Sigmoid colon (tissue), 7 donors: ENCODE results near the gene CEP70. TPM values are rescaled to one million over a fixed set of nuclear protein-coding genes. Genes with fewer than 3 reads are reported as not detected.

ENCODE experiments used
- DNase-seq: peaks from one replicate; pipeline ENCODE4 v3.0.0-alpha.2; 2019
- H3K27ac ChIP-seq, 4 donors: fragments of 200-600 bp; sonication (generic); one replicate each; pipeline ENCODE4 v1.5.1; 2016 to 2019; ENCODE audit warnings: mild to moderate bottlenecking in 1 of 4
- H3K27me3 ChIP-seq, 3 donors: fragments of 200-600 bp; sonication (generic); one replicate each; pipeline ENCODE4 v1.5.1; 2019; ENCODE audit warnings: mild to moderate bottlenecking in 1 of 3
- H3K36me3 ChIP-seq, 4 donors: fragments of 200-600 bp; sonication (generic); one replicate each; pipeline ENCODE4 v1.5.1; 2016 to 2019
- H3K4me1 ChIP-seq, 4 donors: fragments of 200-600 bp; sonication (generic); one replicate each; pipeline ENCODE4 v1.5.1; 2017 to 2019
- H3K4me3 ChIP-seq, 4 donors: fragments of 200-600 bp; sonication (generic); one replicate each; pipeline ENCODE4 v1.5.1; 2017 to 2019; ENCODE audit warnings: mild to moderate bottlenecking in 2 of 4, moderate library complexity in 1 of 4
- H3K9me3 ChIP-seq, 4 donors: fragments of 200-600 bp in 3 of 4; sonication (generic) in 3 of 4; one replicate each; pipeline versions ENCODE4 v1.5.1 to v1.6.1; 2013 to 2019
- EP300 ChIP-seq, 4 donors: sonication (generic); formaldehyde crosslinking; IDR thresholded peaks; one replicate each; pipeline ENCODE4 v1.6.1; 2017; ENCODE audit warnings: antibody characterized with exemption in 4 of 4
- POLR2A ChIP-seq, 2 donors: fragments of 450-650 bp; IDR thresholded peaks; one replicate each; pipeline ENCODE4 v1.6.1; 2016; ENCODE audit warnings: antibody characterized with exemption in 2 of 2, mild to moderate bottlenecking in 2 of 2, moderate library complexity in 2 of 2
- POLR2AphosphoS5 ChIP-seq, 4 donors: sonication (generic); formaldehyde crosslinking; IDR thresholded peaks; one replicate each; pipeline ENCODE4 v1.6.1; 2017; ENCODE audit warnings: antibody characterized with exemption in 4 of 4
- WGBS, 2 donors: extraction: QIAGEN DNeasy Blood & Tissue Kit; methylation state at CpG; one replicate each; pipeline ENCODE4 v1.1.7; 2013; 5-methylcytosine and 5-hydroxymethylcytosine counted together
- intact Hi-C: fragments of 100-400 bp; cut with DNase I; formaldehyde crosslinking; loops from one replicate; pipeline ENCODE4 v1.15.1; 2023
- polyA plus RNA-seq, 3 donors: library from polyadenylated mRNA; stranded (reverse); fragments of 200-250 nt; gene quantifications; one replicate each; pipeline ENCODE4 v1.2.3, GENCODE V29; 2013
- total RNA-seq, 4 donors: library from RNA; depleted of rRNA; stranded (reverse); fragments of >200 nt; gene quantifications; one replicate each; pipeline ENCODE4 v1.1.0, GENCODE V29; 2016
- TF ChIP-seq, protein P1 (sequence below), 4 experiments: fragments of 450-650 bp in 3 of 4; fragments of 200-600 bp in 1 of 4; IDR thresholded peaks; one replicate each; pipeline ENCODE4 v1.5.1; 2016 to 2019; ENCODE audit warnings: antibody characterized with exemption in 4 of 4, mild to moderate bottlenecking in 3 of 4, moderate library complexity in 2 of 4
- donor health status: healthy with polysubstance abuse.
- donor health status: Bipolar disorder and iron deficiency.
- donor health status: healthy.

CEP70 gene
- total and polyA plus RNA-seq, 7 donors: 12.0 to 77.2 (median 42.6) TPM

DNA sequence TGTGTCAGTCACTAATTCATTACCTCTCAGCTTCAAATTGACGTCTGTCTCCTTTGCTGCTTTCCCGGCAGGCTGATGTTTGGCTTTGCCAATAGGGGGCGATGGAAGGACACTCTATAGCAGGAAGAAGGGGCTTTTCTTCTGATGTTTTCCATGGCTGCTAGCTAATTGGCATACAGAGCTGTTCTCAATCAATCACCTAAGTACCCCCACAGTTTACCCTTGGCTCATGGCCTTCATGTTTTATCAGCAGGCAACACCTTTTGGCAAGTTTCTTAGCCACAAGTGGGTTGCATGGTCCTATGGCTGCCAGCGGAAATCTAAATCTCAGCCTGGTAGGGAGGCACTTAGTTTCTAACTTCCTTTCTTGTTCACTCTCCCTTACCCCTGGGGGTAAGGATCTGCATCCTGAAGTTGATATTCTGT, 114.6 kb downstream of the CEP70 start:
- H3K4me1 ChIP-seq: no peaks in the 10 kb centered on the region
- H3K27ac ChIP-seq: no peak overlapping the region
- DNase-seq: no peak
- intact Hi-C loops: no loop called here
- TF ChIP-seq EP300 (IDR thresholded peaks at IDR 0.05): no peak
- no peak for TF ChIP-seq POLR2AphosphoS5 (IDR thresholded peaks at IDR 0.05)
- TF ChIP-seq POLR2A (IDR thresholded peaks at IDR 0.05): no peak
- TF ChIP-seq, protein P1, sequence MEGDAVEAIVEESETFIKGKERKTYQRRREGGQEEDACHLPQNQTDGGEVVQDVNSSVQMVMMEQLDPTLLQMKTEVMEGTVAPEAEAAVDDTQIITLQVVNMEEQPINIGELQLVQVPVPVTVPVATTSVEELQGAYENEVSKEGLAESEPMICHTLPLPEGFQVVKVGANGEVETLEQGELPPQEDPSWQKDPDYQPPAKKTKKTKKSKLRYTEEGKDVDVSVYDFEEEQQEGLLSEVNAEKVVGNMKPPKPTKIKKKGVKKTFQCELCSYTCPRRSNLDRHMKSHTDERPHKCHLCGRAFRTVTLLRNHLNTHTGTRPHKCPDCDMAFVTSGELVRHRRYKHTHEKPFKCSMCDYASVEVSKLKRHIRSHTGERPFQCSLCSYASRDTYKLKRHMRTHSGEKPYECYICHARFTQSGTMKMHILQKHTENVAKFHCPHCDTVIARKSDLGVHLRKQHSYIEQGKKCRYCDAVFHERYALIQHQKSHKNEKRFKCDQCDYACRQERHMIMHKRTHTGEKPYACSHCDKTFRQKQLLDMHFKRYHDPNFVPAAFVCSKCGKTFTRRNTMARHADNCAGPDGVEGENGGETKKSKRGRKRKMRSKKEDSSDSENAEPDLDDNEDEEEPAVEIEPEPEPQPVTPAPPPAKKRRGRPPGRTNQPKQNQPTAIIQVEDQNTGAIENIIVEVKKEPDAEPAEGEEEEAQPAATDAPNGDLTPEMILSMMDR (IDR thresholded peaks at IDR 0.05): peak in 1 of 4 experiments; percentile 23
- no peaks in the 10 kb centered on the region for H3K27me3 ChIP-seq
- H3K9me3 ChIP-seq: no peaks in the 10 kb centered on the region
- no peak overlapping the region for H3K4me3 ChIP-seq
- peaks cover 0 to 15% (median 0%) of the 10 kb centered on the region in 4 donors for H3K36me3 ChIP-seq
- 36 to 44% methylated on average over 4 of the region's 4 CpGs for WGBS, 2 donors

DNA sequence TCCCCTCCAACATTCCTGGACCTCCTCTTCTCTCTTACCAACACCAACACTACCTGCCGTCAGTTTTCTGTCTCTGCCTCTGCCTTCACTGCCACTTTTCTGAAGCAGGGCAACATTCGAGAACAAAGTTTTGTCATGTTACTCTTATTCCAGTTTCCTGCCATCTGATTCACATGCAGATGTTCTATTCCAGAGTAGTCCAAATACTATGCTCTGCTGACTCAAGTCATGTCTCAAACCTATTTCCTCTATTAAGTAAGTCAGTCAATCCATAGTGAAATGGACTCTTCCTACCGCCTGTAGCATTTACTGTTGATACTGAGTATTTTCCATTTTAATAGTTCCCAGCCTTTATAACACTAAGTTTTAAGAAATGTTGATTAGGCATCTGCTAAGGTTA, 116.3 kb downstream of the CEP70 start:
- Histone ChIP-seq H3K27me3 (no peaks in the 10 kb centered on the region), H3K4me1 (peaks cover 0 to 3% (median 0%) of the 10 kb centered on the region in 4 donors), H3K4me3 (no peak overlapping the region), H3K9me3 (no peaks in the 10 kb centered on the region), H3K27ac (no peak overlapping the region), H3K36me3 (peaks cover 0 to 15% (median 0%) of the 10 kb centered on the region in 4 donors)
- no peak for DNase-seq
- TF ChIP-seq, protein P1 (IDR thresholded peaks at IDR 0.05): no peak
- no peak for TF ChIP-seq POLR2AphosphoS5 (IDR thresholded peaks at IDR 0.05)
- TF ChIP-seq EP300 (IDR thresholded peaks at IDR 0.05): no peak
- TF ChIP-seq POLR2A (IDR thresholded peaks at IDR 0.05): no peak
- WGBS, 2 donors: 96 to 98% methylated on average over 3 of the region's 3 CpGs
- intact Hi-C loops: no loop called here

DNA sequence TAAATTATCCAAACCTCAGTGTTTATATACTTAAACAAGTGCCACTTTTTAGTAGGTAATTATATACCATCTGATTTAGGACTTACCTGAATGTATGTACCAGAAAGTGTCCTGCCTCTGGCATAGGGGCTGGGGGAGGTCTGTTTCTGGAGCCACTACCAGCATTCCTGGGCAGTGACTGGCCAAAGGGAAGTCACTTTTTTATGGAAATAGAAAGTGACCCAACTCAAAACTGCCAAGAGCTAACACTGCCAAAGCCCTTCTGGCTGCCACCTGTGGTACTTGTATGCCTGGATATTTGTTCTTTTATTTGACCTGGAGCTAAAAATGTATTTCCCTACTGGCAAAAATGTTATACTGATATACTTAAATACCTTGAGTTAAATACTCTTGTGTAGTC, 116.9 kb downstream of the CEP70 start:
- TF ChIP-seq POLR2AphosphoS5 (IDR thresholded peaks at IDR 0.05): no peak
- no peak for TF ChIP-seq EP300 (IDR thresholded peaks at IDR 0.05)
- no peak for TF ChIP-seq POLR2A (IDR thresholded peaks at IDR 0.05)
- TF ChIP-seq, protein P1 (IDR thresholded peaks at IDR 0.05): no peak
- intact Hi-C loops: no loop called here
- no peaks in the 10 kb centered on the region for H3K9me3 ChIP-seq

DNA sequence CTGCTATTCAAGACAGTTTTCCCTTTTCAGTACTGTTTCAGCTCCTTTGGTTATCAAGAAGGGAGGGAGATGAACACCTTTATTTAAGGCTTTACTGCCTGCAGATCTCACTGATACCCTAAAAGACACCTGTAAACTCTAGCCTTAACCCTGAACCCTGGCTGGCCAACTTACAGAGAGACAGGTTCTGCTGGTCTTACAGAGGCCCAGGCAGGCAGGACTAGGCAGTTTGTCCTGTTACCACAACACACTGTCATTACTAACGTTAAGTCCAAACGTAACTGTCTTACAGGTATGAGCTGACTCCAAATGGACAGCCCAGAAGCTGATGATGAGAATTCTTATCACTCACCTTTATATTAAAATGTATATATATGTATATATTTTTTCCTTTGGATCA, 117.5 kb downstream of the CEP70 start:
- Histone ChIP-seq H3K27ac (no peak overlapping the region), H3K4me3 (no peak overlapping the region), H3K36me3 (peaks cover 0 to 15% (median 0%) of the 10 kb centered on the region in 4 donors), H3K4me1 (peaks cover 0 to 7% (median 3%) of the 10 kb centered on the region in 4 donors), H3K9me3 (no peaks in the 10 kb centered on the region), H3K27me3 (no peaks in the 10 kb centered on the region)
- intact Hi-C loops: no loop called here
- WGBS, 2 donors: 92 to 95% methylated on average over 2 of the region's 2 CpGs
- DNase-seq: no peak
- TF ChIP-seq, protein P1 (IDR thresholded peaks at IDR 0.05): no peak
- TF ChIP-seq POLR2A (IDR thresholded peaks at IDR 0.05) (no peak), POLR2AphosphoS5 (IDR thresholded peaks at IDR 0.05) (no peak)

More for the DNA sequence above, 116.9 kb downstream of the CEP70 start:
- no peak for DNase-seq
- Histone ChIP-seq H3K36me3 (peaks cover 0 to 15% (median 0%) of the 10 kb centered on the region in 4 donors), H3K27me3 (no peaks in the 10 kb centered on the region), H3K4me3 (no peak overlapping the region), H3K27ac (no peak overlapping the region), H3K4me1 (peaks cover 0 to 3% (median under 1%) of the 10 kb centered on the region in 4 donors)

DNA sequence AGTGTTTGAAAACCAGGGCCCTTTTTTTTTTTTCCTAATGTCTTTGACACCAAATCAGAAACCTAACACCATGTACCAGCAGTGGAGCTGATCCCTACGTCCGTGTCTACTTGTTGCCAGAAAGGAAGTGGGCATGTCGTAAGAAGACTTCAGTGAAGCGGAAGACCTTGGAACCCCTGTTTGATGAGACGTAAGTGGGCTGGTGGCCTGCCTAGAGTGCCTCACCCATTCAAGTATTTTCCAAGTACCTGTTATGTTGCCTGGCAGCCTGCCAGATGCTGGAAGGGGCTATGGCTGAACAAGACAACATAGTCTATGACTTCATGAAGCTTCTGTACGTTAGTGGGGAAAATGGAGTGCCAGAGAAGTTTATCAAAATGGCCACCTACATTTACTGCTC, 119.9 kb downstream of the CEP70 start:
- H3K27me3 ChIP-seq: no peaks in the 10 kb centered on the region
- 86 to 88% methylated on average over 6 of the region's 6 CpGs for WGBS, 2 donors
- intact Hi-C loops: no loop called here
- TF ChIP-seq POLR2AphosphoS5 (IDR thresholded peaks at IDR 0.05): peak in 1 of 4 donors; percentile 10
- TF ChIP-seq, protein P1 (IDR thresholded peaks at IDR 0.05): no peak
- no peak for TF ChIP-seq EP300 (IDR thresholded peaks at IDR 0.05)
- H3K27ac ChIP-seq: no peak overlapping the region
- H3K4me3 ChIP-seq: no peak overlapping the region
- H3K4me1 ChIP-seq: peaks cover 0 to 28% (median 21%) of the 10 kb centered on the region in 4 donors
- peak; percentile 66 for DNase-seq
- peaks cover 0 to 15% (median 0%) of the 10 kb centered on the region in 4 donors for H3K36me3 ChIP-seq
- no peaks in the 10 kb centered on the region for H3K9me3 ChIP-seq
